ENCODE measurements around the gene GP9.

DNA sequence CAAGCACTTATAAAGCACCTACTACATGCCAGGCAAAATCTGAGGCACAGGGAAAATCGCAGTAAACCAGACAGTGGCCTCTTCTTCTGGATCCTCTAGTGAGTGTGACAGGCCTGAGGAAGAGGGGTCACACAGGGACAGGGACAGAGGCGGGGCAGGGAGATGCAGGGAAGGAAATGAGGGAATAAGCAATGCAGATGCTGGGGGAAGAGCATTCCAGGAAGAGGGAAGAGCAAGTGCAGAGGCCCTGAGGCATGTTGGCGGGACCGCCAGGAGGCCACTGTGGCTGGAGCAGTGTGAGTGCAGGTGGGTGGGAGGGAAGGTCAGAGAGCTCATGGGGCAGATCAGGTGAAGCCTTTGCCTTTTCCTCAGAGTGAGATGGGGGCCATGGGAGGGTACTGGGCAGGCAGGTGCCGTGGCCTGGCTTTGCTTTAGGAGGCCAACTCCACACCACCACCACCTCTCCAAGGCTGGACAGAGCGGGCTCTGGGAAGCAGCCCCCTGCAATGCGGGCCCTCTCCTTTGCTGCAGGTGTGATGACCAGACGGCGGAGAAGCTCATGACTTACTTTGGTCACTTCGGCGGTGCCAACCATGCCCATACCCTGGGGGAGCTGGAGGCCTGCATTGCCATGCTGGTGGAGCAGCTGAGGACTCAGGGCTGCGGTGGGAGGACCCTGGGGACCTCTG, 26.8 kb upstream of the GP9 start:
- TF ChIP-seq POLR2AphosphoS5 (IDR thresholded peaks at IDR 0.05; ENCODE audit: borderline replicate concordance, low read depth, low read length) (no peak), EZH2 (IDR thresholded peaks at IDR 0.05) (no peak)
